K562 (cell line): Measurements from ENCODE around the gene EPO. TPM values are rescaled to one million over a fixed set of nuclear protein-coding genes. Genes with fewer than 3 reads are reported as not detected.

Experiments
- ATF2 ChIP-seq: sonication (generic); formaldehyde crosslinking; IDR thresholded peaks from 2 replicates; pipeline ENCODE4 v1.8.1; 2022; ENCODE audit warnings: missing genetic modification reagents
- ATF4 ChIP-seq: fragments of 450-650 bp; formaldehyde crosslinking; IDR thresholded peaks from 2 replicates; pipeline ENCODE4 v1.4.0; 2022; ENCODE audit warnings: mild to moderate bottlenecking, moderate library complexity
- HMGN3 ChIP-seq: IDR thresholded peaks from 2 replicates; pipeline ENCODE4 v1.6.1; 2011; ENCODE audit warnings: borderline replicate concordance, low read depth, mild to moderate bottlenecking, mixed read lengths, low read length; ENCODE audit not compliant: insufficient read length; ENCODE audit errors: extremely low read depth
- MAZ ChIP-seq, 2 experiments: fragments of 450-650 bp in 1 of 2; sonication (generic) in 1 of 2; formaldehyde crosslinking; IDR thresholded peaks in 1 of 2; conservative IDR thresholded peaks in 1 of 2; 2 replicates each; pipeline versions ENCODE4 v1.4.0 to v1.5.0; 2020; ENCODE audit warnings: mild to moderate bottlenecking in 1 of 2, missing genetic modification reagents in 1 of 2
- PHB ChIP-seq: fragments of 250-450 bp; sonication (Bioruptor Pico); IDR thresholded peaks from 2 replicates; pipeline ENCODE4 v1.5.0; 2021
- SIX5 ChIP-seq, 2 experiments: IDR thresholded peaks; 2 replicates each; pipeline ENCODE4 v1.6.1; 2011; ENCODE audit warnings: low read length in 2 of 2, borderline replicate concordance in 1 of 2, low read depth in 1 of 2, mild to moderate bottlenecking in 1 of 2, moderate library complexity in 1 of 2; ENCODE audit not compliant: insufficient read depth in 1 of 2
- SP1 ChIP-seq: sonication (generic); formaldehyde crosslinking; IDR thresholded peaks from 2 replicates; pipeline ENCODE4 v1.8.1; 2022; ENCODE audit warnings: mild to moderate bottlenecking, missing genetic modification reagents
- XRCC5 ChIP-seq: fragments of 200-400 bp; formaldehyde crosslinking; IDR thresholded peaks from 2 replicates; pipeline ENCODE4 v1.6.1; 2017; ENCODE audit warnings: low read depth, mild to moderate bottlenecking, low read length
- YY1 ChIP-seq, 3 experiments: IDR thresholded peaks; 2 replicates each; pipeline ENCODE4 v1.6.1; 2011; ENCODE audit warnings: low read length in 2 of 3, mild to moderate bottlenecking in 2 of 3, moderate library complexity in 2 of 3, borderline replicate concordance in 1 of 3, control low read depth in 1 of 3, low read depth in 1 of 3; ENCODE audit not compliant: insufficient read depth in 3 of 3, insufficient replicate concordance in 2 of 3, control insufficient read depth in 1 of 3, insufficient read length in 1 of 3; ENCODE audit errors: extremely low read depth in 1 of 3
- ZNF318 ChIP-seq, 2 experiments: fragments of 450-650 bp; IDR thresholded peaks; 2 replicates each; pipeline ENCODE4 v1.6.1; 2016; ENCODE audit warnings: mild to moderate bottlenecking in 2 of 2, borderline replicate concordance in 1 of 2, low read depth in 1 of 2, moderate library complexity in 1 of 2
- ZNF431 ChIP-seq: sonication (generic); formaldehyde crosslinking; IDR thresholded peaks from 2 replicates; pipeline ENCODE4 v1.8.0; 2022; ENCODE audit warnings: mild to moderate bottlenecking, missing genetic modification reagents
- ZNF449 ChIP-seq: fragments of 250-450 bp; sonication (Bioruptor Pico); IDR thresholded peaks from 2 replicates; pipeline ENCODE4 v1.8.0; 2022; ENCODE audit warnings: moderate library complexity, mild to moderate bottlenecking, inconsistent platforms
- polyA plus RNA-seq, 8 experiments: library from polyadenylated mRNA; depleted of rRNA in 4 of 8; stranded (reverse) in 5 of 8; unstranded in 3 of 8; fragments of >200 nt; fragmentation: Nextera tagmentation in 2 of 8; fragmentation: Illumina TruSeq in 1 of 8; extraction: Ambion mirVana in 2 of 8; extraction: Trizol in 1 of 8; gene quantifications; 2 replicates each; pipeline versions ENCODE4 v1.2.1 to v1.2.3, GENCODE V29; 2011 to 2014; ENCODE audit warnings: inconsistent platforms in 1 of 8, missing spikeins in 1 of 8
- total RNA-seq, 7 experiments: library from RNA; depleted of rRNA in 6 of 7; stranded (reverse); fragments of >200 nt in 6 of 7; fragmentation: Illumina TruSeq in 2 of 7; extraction: Trizol in 2 of 7; gene quantifications; 2 replicates each; pipeline versions ENCODE4 v1.2.1 to v1.2.3, GENCODE V29; 2011 to 2021; ENCODE audit warnings: low replicate concordance in 1 of 7

Gene EPO
- total and polyA plus RNA-seq, 9 of the 15 experiments (the other 6 are each of a cell fraction or from before 2014, with no cell fraction given): 0.06 to 0.41 (median 0.07) TPM; not detected in 6

GRCh38 chr7:100675581-100676350 is 44.5 kb upstream of the EPO start (continued):
- TF ChIP-seq ZNF431 (CRISPR knock-in tag) (no peak), ATF4 (CRISPR knock-in tag) (no peak), ZNF449 (CRISPR knock-in tag) (no peak), XRCC5 (0 out of 2 replicates have a peak, but pooled peaks have one; percentile 24), HMGN3 (peak; percentile 43), ZNF318 (IDR thresholded peaks at IDR 0.05; ENCODE audit: borderline replicate concordance in 1 of 2, low read depth in 1 of 2) (no peak), SP1 (no peak; the same call in 1 of the 2 replicates), SIX5 (IDR thresholded peaks at IDR 0.05; ENCODE audit: borderline replicate concordance in 1 of 2, insufficient read depth in 1 of 2, low read depth in 1 of 2, low read length in 2 of 2) (no peak), MAZ (CRISPR knock-in tag; conservative IDR thresholded peaks at IDR 0.05 in 1 of 2, IDR thresholded peaks at IDR 0.05 in 1 of 2) (peak; percentile 43 to 65), PHB (CRISPR knock-in tag) (no peak), YY1 (IDR thresholded peaks at IDR 0.05; ENCODE audit: borderline replicate concordance in 1 of 3, control insufficient read depth in 1 of 3, extremely low read depth in 1 of 3, insufficient read depth in 3 of 3, insufficient read length in 1 of 3, insufficient replicate concordance in 2 of 3, low read depth in 1 of 3, low read length in 2 of 3) (peak in 1 of 3 experiments; percentile 5), ATF2 (CRISPR knock-in tag) (no peak)
